ENCODE measurements around the gene NRG3. TPM values are rescaled to one million over a fixed set of nuclear protein-coding genes. Genes with fewer than 3 reads are reported as not detected.

NRG3 gene
- total and polyA plus RNA-seq, 2 donors (not counting 1 experiment from before 2014, with no cell fraction given): not detected

DNA sequence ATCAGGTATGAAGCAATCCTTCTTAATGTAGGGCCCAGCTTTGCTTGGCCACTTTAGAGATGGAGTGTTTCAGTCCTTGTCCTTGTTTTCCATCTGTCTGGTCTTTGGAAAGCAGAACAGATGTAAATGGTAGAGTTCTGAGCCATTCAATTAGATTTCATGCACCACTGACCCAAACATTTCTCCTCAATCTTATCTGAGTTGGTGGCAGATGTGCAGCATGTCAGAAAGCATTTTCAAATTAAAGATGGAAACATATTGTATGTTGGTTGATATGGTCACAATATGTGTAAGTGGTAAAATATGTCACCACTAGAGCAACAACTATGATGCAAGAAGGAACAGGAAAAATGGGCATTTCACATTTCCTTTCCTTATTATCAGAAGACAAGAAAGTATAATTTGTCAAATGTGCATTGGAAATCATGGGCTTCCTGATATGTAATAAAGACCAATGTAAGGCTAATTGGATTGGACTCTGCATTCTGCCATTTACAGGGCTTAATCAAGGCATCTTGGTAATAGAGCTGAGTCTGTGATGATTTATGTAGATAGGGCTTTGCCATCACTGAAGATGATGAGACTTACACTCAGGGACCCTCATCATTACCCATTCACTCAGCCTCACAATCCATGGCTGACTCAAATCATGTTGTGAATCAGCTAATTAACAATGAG, 750.7 kb downstream of the NRG3 start:
- no peaks in the 10 kb centered on the region for H3K79me2 ChIP-seq (ENCODE audit: control insufficient read depth, insufficient read depth, low read length)
- H3K4me2 ChIP-seq (ENCODE audit: extremely low read depth, insufficient read depth, low read length): no peak overlapping the region
- H4K20me1 ChIP-seq (ENCODE audit: control insufficient read depth, extremely low read depth, insufficient read depth, low read length): no peaks in the 10 kb centered on the region
- no peak overlapping the region for H2AFZ ChIP-seq (ENCODE audit: low read length)
- no peaks in the 10 kb centered on the region for H3K9me3 ChIP-seq (ENCODE audit: control insufficient read depth, insufficient read depth, low read depth, low read length)
- H3K36me3 ChIP-seq (ENCODE audit: control insufficient read depth, insufficient read depth, low read length): no peaks in the 10 kb centered on the region
- H3K4me3 ChIP-seq (replicated peaks in 1 of 4; ENCODE audit: control extremely low read depth in 1 of 4, insufficient read depth in 1 of 4, low read depth in 3 of 4, low read length in 4 of 4): no peak overlapping the region
- no peaks in the 10 kb centered on the region for H3K27me3 ChIP-seq (ENCODE audit: control insufficient read depth, insufficient read depth, low read length)
- no peak overlapping the region for H3K27ac ChIP-seq (ENCODE audit: insufficient read depth, low read length)
- no peak overlapping the region for H3K9ac ChIP-seq (ENCODE audit: insufficient read depth, low read length)
- H3K4me1 ChIP-seq (ENCODE audit: control insufficient read depth, extremely low read depth, insufficient read depth, low read length): no peaks in the 10 kb centered on the region
- TF ChIP-seq EZH2 (IDR thresholded peaks at IDR 0.05; ENCODE audit: low read length, missing control alignments): no peak
- TF ChIP-seq, protein P1, sequence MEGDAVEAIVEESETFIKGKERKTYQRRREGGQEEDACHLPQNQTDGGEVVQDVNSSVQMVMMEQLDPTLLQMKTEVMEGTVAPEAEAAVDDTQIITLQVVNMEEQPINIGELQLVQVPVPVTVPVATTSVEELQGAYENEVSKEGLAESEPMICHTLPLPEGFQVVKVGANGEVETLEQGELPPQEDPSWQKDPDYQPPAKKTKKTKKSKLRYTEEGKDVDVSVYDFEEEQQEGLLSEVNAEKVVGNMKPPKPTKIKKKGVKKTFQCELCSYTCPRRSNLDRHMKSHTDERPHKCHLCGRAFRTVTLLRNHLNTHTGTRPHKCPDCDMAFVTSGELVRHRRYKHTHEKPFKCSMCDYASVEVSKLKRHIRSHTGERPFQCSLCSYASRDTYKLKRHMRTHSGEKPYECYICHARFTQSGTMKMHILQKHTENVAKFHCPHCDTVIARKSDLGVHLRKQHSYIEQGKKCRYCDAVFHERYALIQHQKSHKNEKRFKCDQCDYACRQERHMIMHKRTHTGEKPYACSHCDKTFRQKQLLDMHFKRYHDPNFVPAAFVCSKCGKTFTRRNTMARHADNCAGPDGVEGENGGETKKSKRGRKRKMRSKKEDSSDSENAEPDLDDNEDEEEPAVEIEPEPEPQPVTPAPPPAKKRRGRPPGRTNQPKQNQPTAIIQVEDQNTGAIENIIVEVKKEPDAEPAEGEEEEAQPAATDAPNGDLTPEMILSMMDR (conservative IDR thresholded peaks at IDR 0.05 in 1 of 2, IDR thresholded peaks at IDR 0.05 in 1 of 2; ENCODE audit: low read depth in 1 of 2, low read length in 2 of 2): no peak
- DNase-seq (ENCODE audit: low read depth in 2 of 2): no peak

DNA sequence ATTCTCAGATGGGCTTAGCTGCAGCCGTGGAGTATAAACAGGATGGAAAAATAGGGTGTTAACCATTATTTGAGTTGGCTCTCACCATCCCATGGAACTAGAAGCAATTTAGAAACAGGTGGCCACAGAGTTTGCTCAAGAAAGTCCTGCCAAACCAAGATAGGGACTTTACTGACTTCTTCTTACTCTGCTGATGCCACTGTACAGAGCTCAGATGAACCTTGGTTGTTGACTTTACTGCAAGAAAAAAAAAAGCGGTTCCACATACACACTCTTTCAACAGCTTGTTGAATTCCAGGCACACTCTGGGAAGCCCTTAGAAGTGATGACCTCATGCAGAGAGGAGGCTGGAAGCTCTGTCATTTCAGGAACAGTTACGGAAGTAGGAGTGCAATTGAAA, 753.4 kb downstream of the NRG3 start:
- Histone ChIP-seq H3K9ac (ENCODE audit: insufficient read depth, low read length) (no peak overlapping the region), H3K27me3 (ENCODE audit: control insufficient read depth, insufficient read depth, low read length) (no peaks in the 10 kb centered on the region), H3K36me3 (ENCODE audit: control insufficient read depth, insufficient read depth, low read length) (no peaks in the 10 kb centered on the region), H2AFZ (ENCODE audit: low read length) (no peak overlapping the region), H4K20me1 (ENCODE audit: control insufficient read depth, extremely low read depth, insufficient read depth, low read length) (no peaks in the 10 kb centered on the region), H3K27ac (ENCODE audit: insufficient read depth, low read length) (no peak overlapping the region), H3K9me3 (ENCODE audit: control insufficient read depth, insufficient read depth, low read depth, low read length) (no peaks in the 10 kb centered on the region), H3K4me1 (ENCODE audit: control insufficient read depth, extremely low read depth, insufficient read depth, low read length) (no peaks in the 10 kb centered on the region), H3K79me2 (ENCODE audit: control insufficient read depth, insufficient read depth, low read length) (no peaks in the 10 kb centered on the region), H3K4me2 (ENCODE audit: extremely low read depth, insufficient read depth, low read length) (no peak overlapping the region), H3K4me3 (replicated peaks in 1 of 4; ENCODE audit: control extremely low read depth in 1 of 4, insufficient read depth in 1 of 4, low read depth in 3 of 4, low read length in 4 of 4) (no peak overlapping the region)
- no peak for TF ChIP-seq EZH2 (IDR thresholded peaks at IDR 0.05; ENCODE audit: low read length, missing control alignments)
- TF ChIP-seq, protein P1 (conservative IDR thresholded peaks at IDR 0.05 in 1 of 2, IDR thresholded peaks at IDR 0.05 in 1 of 2; ENCODE audit: low read depth in 1 of 2, low read length in 2 of 2): no peak
- no peak for DNase-seq (ENCODE audit: low read depth in 2 of 2)

DNA sequence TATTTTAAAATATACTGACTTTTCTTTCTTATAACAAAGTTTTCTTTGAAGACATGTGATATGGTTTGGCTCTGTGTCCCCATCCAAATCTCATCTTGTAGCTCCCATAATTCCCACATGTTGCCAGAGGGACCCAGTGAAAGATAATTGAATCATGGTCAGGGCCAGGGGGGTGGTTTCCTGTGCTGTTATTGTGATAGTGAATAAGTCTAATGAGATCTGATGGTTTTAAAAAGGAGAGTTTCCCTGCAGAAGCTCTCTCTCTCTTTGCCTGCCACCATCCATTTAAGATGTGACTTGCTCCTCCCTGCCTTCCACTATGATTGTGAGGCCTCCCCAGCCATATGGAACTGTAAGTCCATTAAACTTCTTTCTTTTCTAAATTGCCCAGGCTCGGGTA, 768.1 kb downstream of the NRG3 start:
- H3K9me3 ChIP-seq (ENCODE audit: control insufficient read depth, insufficient read depth, low read depth, low read length): no peaks in the 10 kb centered on the region
- H3K27ac ChIP-seq (ENCODE audit: insufficient read depth, low read length): no peak overlapping the region
- H3K4me2 ChIP-seq (ENCODE audit: extremely low read depth, insufficient read depth, low read length): no peak overlapping the region

More for the DNA sequence above, 768.1 kb downstream of the NRG3 start:
- Histone ChIP-seq H2AFZ (ENCODE audit: low read length) (no peak overlapping the region), H3K36me3 (ENCODE audit: control insufficient read depth, insufficient read depth, low read length) (no peaks in the 10 kb centered on the region), H3K27me3 (ENCODE audit: control insufficient read depth, insufficient read depth, low read length) (no peaks in the 10 kb centered on the region), H3K79me2 (ENCODE audit: control insufficient read depth, insufficient read depth, low read length) (no peaks in the 10 kb centered on the region), H4K20me1 (ENCODE audit: control insufficient read depth, extremely low read depth, insufficient read depth, low read length) (no peaks in the 10 kb centered on the region), H3K9ac (ENCODE audit: insufficient read depth, low read length) (no peak overlapping the region), H3K4me3 (replicated peaks in 1 of 4; ENCODE audit: control extremely low read depth in 1 of 4, insufficient read depth in 1 of 4, low read depth in 3 of 4, low read length in 4 of 4) (no peak overlapping the region), H3K4me1 (ENCODE audit: control insufficient read depth, extremely low read depth, insufficient read depth, low read length) (no peaks in the 10 kb centered on the region)
- no peak for DNase-seq (ENCODE audit: low read depth in 2 of 2)
- TF ChIP-seq, protein P1 (conservative IDR thresholded peaks at IDR 0.05 in 1 of 2, IDR thresholded peaks at IDR 0.05 in 1 of 2; ENCODE audit: low read depth in 1 of 2, low read length in 2 of 2): no peak
- no peak for TF ChIP-seq EZH2 (IDR thresholded peaks at IDR 0.05; ENCODE audit: low read length, missing control alignments)

Data from fibroblast of lung (primary cell).